ENCODE measurements around the gene C17orf100.

The C17orf100 gene

GRCh38 chr17:6696906-6697305 is 45.3 kb downstream of the C17orf100 start:
- DNase-seq: no peak

- DNase-seq: no peak
These were observed 46.4 kb downstream of the C17orf100 start for GRCh38 chr17:6698004-6698403.

DNA sequence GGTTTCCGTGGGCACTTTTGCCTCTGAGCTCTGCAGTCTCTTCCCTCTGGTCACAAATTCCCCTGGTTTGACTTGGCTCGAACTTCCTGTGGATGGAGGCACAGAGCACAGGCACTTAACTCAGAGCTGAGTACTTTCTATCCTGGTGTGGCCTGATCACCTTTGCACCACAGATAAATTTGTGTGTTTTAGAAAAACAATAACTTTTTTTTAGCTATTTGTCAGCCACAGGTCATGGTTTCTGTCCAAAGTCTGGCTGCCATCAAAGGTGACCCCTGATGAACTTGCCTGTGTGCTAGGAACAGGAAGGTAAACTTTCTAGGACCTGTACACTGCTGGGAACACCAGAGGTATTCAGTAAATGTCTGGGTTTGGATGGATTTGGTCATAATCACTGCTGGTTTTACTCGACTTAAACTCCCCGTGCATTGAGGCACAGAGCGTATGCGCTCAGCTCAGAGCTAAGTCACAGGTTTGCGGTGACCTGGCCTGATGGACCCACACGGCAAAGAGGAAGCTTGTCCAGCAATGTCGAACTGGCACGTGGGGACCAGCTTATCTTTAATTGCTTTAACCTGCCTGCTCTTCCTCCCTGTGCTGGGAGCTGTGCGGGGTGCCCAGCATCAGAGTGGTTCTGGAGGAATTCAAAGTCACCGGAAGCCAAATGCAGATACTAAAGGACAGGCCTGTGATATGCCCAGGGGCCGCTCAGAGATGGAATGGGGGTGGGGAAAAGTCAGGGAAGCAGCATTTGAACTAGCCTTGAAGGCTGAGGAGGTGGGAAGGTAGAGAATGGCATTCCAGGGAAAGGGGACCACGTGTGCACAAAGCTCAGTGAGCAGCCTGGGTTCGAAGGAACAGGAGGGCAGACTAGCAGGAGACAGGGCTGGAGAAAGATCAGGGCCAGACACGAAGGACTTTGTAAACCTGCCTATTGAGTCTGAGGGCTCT is 48.7 kb downstream of the C17orf100 start:
- DNase-seq: no peak

DNA sequence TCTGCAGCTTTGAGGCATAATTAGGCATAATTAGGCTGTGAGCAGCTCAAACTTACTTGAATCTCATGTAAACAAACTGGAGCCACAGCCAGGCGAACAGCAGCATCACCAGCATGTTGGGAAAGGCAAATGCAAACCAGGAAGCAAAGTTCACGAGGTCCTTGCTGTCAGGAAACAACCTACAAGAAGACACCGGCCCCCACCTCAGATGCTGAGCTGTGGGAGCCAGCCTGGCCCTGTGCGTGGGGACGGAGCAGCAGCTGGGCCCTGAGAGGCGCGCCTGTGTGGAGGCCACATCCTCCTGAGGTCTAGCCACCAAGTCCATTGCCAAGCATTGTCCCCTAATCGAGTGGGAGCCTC is 49.4 kb downstream of the C17orf100 start:
- DNase-seq: no peak

DNA sequence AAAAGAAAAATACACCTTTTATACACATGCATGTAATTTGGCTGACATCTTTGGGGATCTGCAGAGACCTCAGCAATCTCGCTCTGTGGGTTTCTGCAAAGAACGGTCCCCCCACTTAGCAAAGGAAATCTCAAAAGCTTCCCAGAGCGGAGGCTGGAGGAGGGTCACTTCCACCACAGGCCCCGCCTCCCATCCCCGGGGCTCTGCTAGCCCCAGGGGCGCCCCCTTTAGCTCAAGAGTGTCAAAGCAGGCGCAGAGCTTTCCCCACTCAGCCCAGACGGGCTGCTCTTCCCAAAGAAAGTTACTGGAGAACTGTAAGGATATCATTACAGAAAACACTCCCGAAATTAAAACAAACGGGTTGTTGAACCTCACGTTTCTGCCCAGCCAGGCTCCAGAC is 50.2 kb downstream of the C17orf100 start:
- no peak for DNase-seq

DNA sequence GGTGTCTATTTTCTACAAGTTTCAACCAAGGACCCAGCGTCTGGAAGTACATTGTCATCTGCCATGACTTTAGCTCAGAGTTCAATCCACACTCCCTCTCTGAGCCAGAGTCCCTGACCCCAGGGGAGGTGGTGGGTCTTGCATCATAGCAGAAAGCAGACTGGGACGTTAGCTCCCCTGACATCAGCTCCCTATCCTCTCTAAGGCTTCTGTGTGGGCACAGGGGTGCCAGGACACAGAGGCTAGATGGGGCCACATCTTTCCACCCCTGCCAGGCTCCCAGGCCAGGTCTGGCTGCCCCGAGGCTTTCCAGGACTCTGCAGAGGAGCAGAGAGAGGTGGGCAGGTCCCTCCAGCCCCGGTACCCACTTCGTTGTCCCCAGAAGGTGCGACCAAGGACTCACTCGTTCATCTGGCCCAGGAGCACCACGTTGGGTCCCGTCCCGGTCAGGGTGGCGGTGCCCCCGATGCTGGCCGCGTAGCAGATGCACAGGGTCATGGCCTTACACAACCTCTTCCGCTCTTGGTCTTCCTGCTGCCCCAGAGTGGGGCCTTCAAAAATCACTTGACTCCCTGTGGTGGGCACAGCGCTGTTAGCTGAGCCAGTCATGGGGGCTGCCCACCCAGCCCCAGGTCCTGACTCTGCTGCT is 51.1 kb downstream of the C17orf100 start:
- DNase-seq: no peak

All from AML-193 (cell line).